Ovary (tissue), 9 donors: ENCODE results near the gene LRCH4. TPM values are rescaled to one million over a fixed set of nuclear protein-coding genes. Genes with fewer than 3 reads are reported as not detected.
A peak's percentile ranks its signal among the peaks of the same experiment; 100 is the strongest.

Source experiments
- DNase-seq, 5 donors: peaks; one replicate each; pipeline ENCODE4 v3.0.0-alpha.2; 2019 to 2020
- H3K27ac ChIP-seq, 2 donors: fragments of 200-600 bp; one replicate each; pipeline versions ENCODE4 v1.5.1 to v1.8.0; 2019 to 2022
- H3K27me3 ChIP-seq: fragments of 200-600 bp; one replicate; pipeline ENCODE4 v1.8.0; 2022
- H3K36me3 ChIP-seq: fragments of 200-600 bp; sonication (generic); one replicate; pipeline ENCODE4 v1.5.1; 2019
- H3K4me1 ChIP-seq: one replicate; pipeline ENCODE4 v1.8.1; 2013; ENCODE audit warnings: mild to moderate bottlenecking, moderate library complexity; ENCODE audit not compliant: insufficient read depth
- H3K4me3 ChIP-seq: fragments of 200-600 bp; sonication (generic); one replicate; pipeline ENCODE4 v1.5.1; 2017
- H3K9me3 ChIP-seq, 2 donors: fragments of 200-600 bp in 1 of 2; sonication (generic) in 1 of 2; one replicate each; pipeline versions ENCODE4 v1.5.1 to v1.8.1; 2013 to 2019; ENCODE audit warnings: mild to moderate bottlenecking in 1 of 2, moderate library complexity in 1 of 2
- EP300 ChIP-seq: sonication (generic); formaldehyde crosslinking; IDR thresholded peaks from one replicate; pipeline ENCODE4 v1.6.1; 2017; ENCODE audit warnings: antibody characterized with exemption
- POLR2A ChIP-seq: fragments of 450-650 bp; IDR thresholded peaks from one replicate; pipeline ENCODE4 v1.6.1; 2017; ENCODE audit warnings: antibody characterized with exemption, mild to moderate bottlenecking, moderate library complexity
- WGBS, 3 donors: extraction: QIAGEN DNeasy Blood & Tissue Kit in 1 of 3; methylation state at CpG; one replicate each; pipeline versions ENCODE4 v1.1.5 to v1.1.7; 2013 to 2017; 5-methylcytosine and 5-hydroxymethylcytosine counted together
- intact Hi-C, 4 donors: fragments of 100-400 bp; cut with DNase I; formaldehyde crosslinking; loops; one replicate each; pipeline versions ENCODE4 v1.11.0 to v1.15.1; 2022 to 2023
- polyA plus RNA-seq, 2 donors: library from polyadenylated mRNA; stranded (reverse); fragments of 200-250 nt in 1 of 2; fragments of 350-450 nt in 1 of 2; fragmentation: Illumina TruSeq in 1 of 2; extraction: RNeasy Lipid Tissue Mini Kit (QIAGEN cat#74804) in 1 of 2; gene quantifications; one replicate each; pipeline ENCODE4 v1.2.3, GENCODE V29; 2013 to 2014
- total RNA-seq, 7 donors: library from RNA; depleted of rRNA in 2 of 7; stranded (reverse); fragments of >200 nt in 2 of 7; fragmentation: NEBNext Ultra II Directional in 3 of 7; extraction: Animal tissue kit (Norgen Biotek cat#: 25700) in 3 of 7; gene quantifications; one replicate each; pipeline versions ENCODE4 v1.1.0 to v1.2.4, GENCODE V29; 2016 to 2023
- TF ChIP-seq, protein P1 (sequence below), 3 donors: fragments of 450-650 bp in 2 of 3; fragments of 200-600 bp in 1 of 3; IDR thresholded peaks; one replicate each; pipeline versions ENCODE4 v1.5.1 to v1.8.0; 2016 to 2022; ENCODE audit warnings: antibody characterized with exemption in 3 of 3, mild to moderate bottlenecking in 1 of 3
- donor health status: DM: no; HTN: no; CAD: no; lungs with moderate emphysema.
- donor health status: DM: no; HTN: no; CAD: no.
- donor health status: Bipolar disorder and iron deficiency.
- donor health status: DM: yes; HTN: yes; CAD: no.
- donor health status: DM: no; HTN: no; CAD: no.
- donor health status: DM: yes; HTN: yes; CAD: no.

Gene LRCH4
- total and polyA plus RNA-seq, 9 donors, result 3.5 to 133 (median 79.2) TPM

GRCh38 chr7:100546129-100546925 is 39.6 kb downstream of the LRCH4 start:
- H3K36me3 ChIP-seq, result no peaks in the 10 kb centered on the region
- intact Hi-C loops, result loop anchor here in 1 of 4 donors (5.0 kb wide), 1 partner anchor 64 kb away; the partner anchor contains the start of gene NYAP1

GRCh38 chr7:100545360-100546128 is 40.4 kb downstream of the LRCH4 start:
- peak; percentile 69 to 87 (median 74) for DNase-seq
- Histone ChIP-seq H3K36me3 (no peaks in the 10 kb centered on the region), H3K4me3 (no peak overlapping the region), H3K27me3 (no peaks in the 10 kb centered on the region), H3K9me3 (no peaks in the 10 kb centered on the region), H3K4me1 (peaks cover 50% of the 10 kb centered on the region), H3K27ac (peak overlapping the region; percentile 82 to 86)
- intact Hi-C loops, result loop anchor here in 1 of 4 donors (5.0 kb wide), 1 partner anchor 63 kb away; the partner anchor contains the start of gene NYAP1
- 6 to 10% (median 8%) methylated on average over 3 of the region's 3 CpGs for WGBS, 3 donors
- TF ChIP-seq, protein P1, sequence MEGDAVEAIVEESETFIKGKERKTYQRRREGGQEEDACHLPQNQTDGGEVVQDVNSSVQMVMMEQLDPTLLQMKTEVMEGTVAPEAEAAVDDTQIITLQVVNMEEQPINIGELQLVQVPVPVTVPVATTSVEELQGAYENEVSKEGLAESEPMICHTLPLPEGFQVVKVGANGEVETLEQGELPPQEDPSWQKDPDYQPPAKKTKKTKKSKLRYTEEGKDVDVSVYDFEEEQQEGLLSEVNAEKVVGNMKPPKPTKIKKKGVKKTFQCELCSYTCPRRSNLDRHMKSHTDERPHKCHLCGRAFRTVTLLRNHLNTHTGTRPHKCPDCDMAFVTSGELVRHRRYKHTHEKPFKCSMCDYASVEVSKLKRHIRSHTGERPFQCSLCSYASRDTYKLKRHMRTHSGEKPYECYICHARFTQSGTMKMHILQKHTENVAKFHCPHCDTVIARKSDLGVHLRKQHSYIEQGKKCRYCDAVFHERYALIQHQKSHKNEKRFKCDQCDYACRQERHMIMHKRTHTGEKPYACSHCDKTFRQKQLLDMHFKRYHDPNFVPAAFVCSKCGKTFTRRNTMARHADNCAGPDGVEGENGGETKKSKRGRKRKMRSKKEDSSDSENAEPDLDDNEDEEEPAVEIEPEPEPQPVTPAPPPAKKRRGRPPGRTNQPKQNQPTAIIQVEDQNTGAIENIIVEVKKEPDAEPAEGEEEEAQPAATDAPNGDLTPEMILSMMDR (IDR thresholded peaks at IDR 0.05), result peak in 1 of 3 donors; percentile 23
- TF ChIP-seq POLR2A, result no peak

More at GRCh38 chr7:100546129-100546925, 39.6 kb downstream of the LRCH4 start:
- TF ChIP-seq EP300, result no peak
- no peak for TF ChIP-seq POLR2A
- TF ChIP-seq, protein P1 (IDR thresholded peaks at IDR 0.05), result no peak
- Histone ChIP-seq H3K27ac (peak overlapping the region; percentile 82 to 86), H3K4me3 (peak overlapping the region; percentile 6), H3K27me3 (no peaks in the 10 kb centered on the region), H3K9me3 (no peaks in the 10 kb centered on the region), H3K4me1 (peaks cover 49% of the 10 kb centered on the region)
- 10 to 12% (median 12%) methylated on average over 10 of the region's 10 CpGs for WGBS, 3 donors
- peak in 1 of 5 donors; percentile 41 for DNase-seq

DNA sequence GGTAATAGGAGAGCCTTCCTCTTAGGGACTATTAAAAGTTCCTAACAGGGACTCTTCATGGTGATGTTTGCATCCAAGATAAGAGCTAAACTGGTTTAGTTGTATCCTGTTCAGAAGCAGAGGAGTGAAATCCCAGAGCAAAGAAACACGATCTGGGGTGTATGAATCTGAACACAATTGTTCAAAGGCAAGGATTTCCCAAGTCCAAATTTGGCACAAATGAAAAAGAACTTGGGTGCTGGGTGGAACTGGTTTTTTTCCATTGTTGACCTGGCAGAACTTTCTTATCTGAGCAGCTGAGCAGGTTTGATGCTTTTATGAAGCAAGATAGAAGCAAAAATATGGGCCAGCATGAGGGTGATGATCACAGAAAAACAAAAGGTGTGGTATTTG is 41.0 kb downstream of the LRCH4 start:
- no peak for DNase-seq
- peak overlapping the region; percentile 82 to 86 for H3K27ac ChIP-seq
- no peaks in the 10 kb centered on the region for H3K36me3 ChIP-seq
- H3K4me1 ChIP-seq, result peaks cover 52% of the 10 kb centered on the region
- WGBS, 3 donors, result 5 to 15% (median 5%) methylated on average over 1 of the region's 1 CpG
- H3K27me3 ChIP-seq, result no peaks in the 10 kb centered on the region
- TF ChIP-seq, protein P1 (IDR thresholded peaks at IDR 0.05), result no peak
- TF ChIP-seq EP300 (no peak), POLR2A (no peak)
- no peak overlapping the region for H3K4me3 ChIP-seq
- H3K9me3 ChIP-seq, result no peaks in the 10 kb centered on the region
- intact Hi-C loops, result loop anchor here in 1 of 4 donors (5.0 kb wide), 1 partner anchor 63 kb away; the partner anchor contains the start of gene NYAP1

- H3K4me3 ChIP-seq, result no peak overlapping the region
- no peaks in the 10 kb centered on the region for H3K36me3 ChIP-seq
- intact Hi-C loops, result no loop called here
- H3K9me3 ChIP-seq, result no peaks in the 10 kb centered on the region
- TF ChIP-seq POLR2A, result no peak
- WGBS, 3 donors, result 29 to 34% (median 32%) methylated on average over 5 of the region's 5 CpGs
- DNase-seq, result no peak
- H3K4me1 ChIP-seq, result peaks cover 52% of the 10 kb centered on the region
- H3K27ac ChIP-seq, result peak overlapping the region; percentile 82 to 86
- no peaks in the 10 kb centered on the region for H3K27me3 ChIP-seq
Observed at GRCh38 chr7:100544386-100544785, 41.5 kb downstream of the LRCH4 start.
